K562 (cell line): Measurements from ENCODE around the gene FITM2. TPM values are rescaled to one million over a fixed set of nuclear protein-coding genes. Genes with fewer than 3 reads are reported as not detected.

Source experiments
- ATAC-seq: fragments of 200-7000 bp; cut with Tn5 transposase; 3 replicates; pipeline ENCODE4 v1.9.1; 2020; ENCODE audit warnings: moderate library complexity
- BruUV-seq: library from RNA; stranded (reverse); fragments of 400-500 nt; replicated peaks from 2 replicates; lab custom pipeline; 2021; lab: Mats Ljungman, UMichigan
- CTCF ChIA-PET: fragments of 300-600 bp; formaldehyde crosslinking; extraction: SDS; loops from one replicate; lab custom pipeline; 2021; ENCODE audit warnings: low intra/inter-chr PET ratio; lab: Yijun Ruan, JAX
- POLR2A ChIA-PET: fragments of 300-600, 350-650 bp; sonication (Branson Sonifier 250); formaldehyde crosslinking; extraction: SDS; loops from one replicate; lab custom pipeline; 2021; ENCODE audit warnings: antibody characterized with exemption, inconsistent platforms; lab: Yijun Ruan, JAX
- DNase-seq, 4 experiments: peaks; one replicate each; pipeline versions ENCODE4 v3.0.0 to v3.0.0-alpha.2; 2011 to 2018; ENCODE audit warnings: low spot score in 3 of 4, mixed read lengths in 3 of 4; ENCODE audit errors: extremely low read depth in 1 of 4
- FAIRE-seq: peaks from 2 replicates; lab custom pipeline; 2011; peaks lifted over from hg19 to GRCh38; lab: Jason Lieb, UNC
- H2AFZ ChIP-seq: 2 replicates; pipeline ENCODE4 v1.6.0; 2011; ENCODE audit warnings: low read depth, low read length, control low read depth, inconsistent platforms
- H3K27ac ChIP-seq: fragments of 200-600 bp; 3 replicates; pipeline ENCODE4 v1.8.0; 2011; ENCODE audit warnings: low read depth, mild to moderate bottlenecking, control low read depth, inconsistent platforms, low read length, moderate library complexity, mixed read lengths; ENCODE audit errors: extremely low read depth
- H3K27me3 ChIP-seq, 2 experiments: fragments of 300-600 bp in 1 of 2; 2 replicates in 1 of 2; 3 replicates in 1 of 2; pipeline versions ENCODE4 v1.6.0 to v1.8.0; 2011; ENCODE audit warnings: inconsistent platforms in 2 of 2, low read length in 2 of 2, mild to moderate bottlenecking in 1 of 2, mixed read lengths in 1 of 2, moderate library complexity in 1 of 2; ENCODE audit not compliant: control insufficient read depth in 2 of 2, insufficient read depth in 2 of 2
- H3K36me3 ChIP-seq: fragments of 300-600 bp; 3 replicates; pipeline ENCODE4 v1.8.0; 2011; ENCODE audit warnings: mild to moderate bottlenecking, low read length, inconsistent platforms; ENCODE audit not compliant: control insufficient read depth, insufficient read depth
- H3K4me1 ChIP-seq, 2 experiments: fragments of 200-600 bp in 1 of 2; replicated peaks in 1 of 2; 2 replicates in 1 of 2; 3 replicates in 1 of 2; pipeline versions ENCODE4 v1.5.1 to v1.8.0; 2011; ENCODE audit warnings: inconsistent platforms in 2 of 2, low read length in 2 of 2, mild to moderate bottlenecking in 1 of 2, mixed read lengths in 1 of 2, moderate library complexity in 1 of 2; ENCODE audit not compliant: control insufficient read depth in 2 of 2, insufficient read depth in 2 of 2
- H3K4me2 ChIP-seq: 2 replicates; pipeline ENCODE4 v1.6.1; 2011; ENCODE audit warnings: low read length, control low read depth, inconsistent platforms, mixed read lengths; ENCODE audit not compliant: insufficient read depth
- H3K4me3 ChIP-seq: fragments of 200-600 bp; sonication (generic), shearing (Covaris generic); 2 replicates; pipeline ENCODE4 v1.5.1; 2016; ENCODE audit warnings: control low read depth, inconsistent platforms
- H3K79me2 ChIP-seq: fragments of 200-600 bp; 3 replicates; pipeline ENCODE4 v1.8.0; 2011; ENCODE audit warnings: low read length, inconsistent platforms; ENCODE audit not compliant: control insufficient read depth, insufficient read depth
- H3K9ac ChIP-seq, 2 experiments: 2 replicates each; pipeline versions ENCODE4 v1.6.0 to v1.6.1; 2011; ENCODE audit warnings: low read depth in 2 of 2, low read length in 2 of 2, control low read depth in 1 of 2, inconsistent platforms in 1 of 2, mild to moderate bottlenecking in 1 of 2, mixed read lengths in 1 of 2; ENCODE audit not compliant: insufficient read depth in 1 of 2
- H3K9me1 ChIP-seq: one replicate; pipeline ENCODE4 v1.6.0; 2011; ENCODE audit warnings: inconsistent platforms, mild to moderate bottlenecking, low read length, moderate library complexity; ENCODE audit not compliant: control insufficient read depth, insufficient read depth
- H3K9me3 ChIP-seq: replicated peaks from 2 replicates; pipeline ENCODE4 v1.5.1; 2011; ENCODE audit warnings: low read depth, low read length, inconsistent platforms; ENCODE audit not compliant: control insufficient read depth, insufficient read depth
- H4K20me1 ChIP-seq: replicated peaks from 2 replicates; pipeline ENCODE4 v1.6.1; 2011; ENCODE audit warnings: low read length, inconsistent platforms, mixed read lengths; ENCODE audit not compliant: control insufficient read depth, insufficient read depth
- CREBBP ChIP-seq: IDR thresholded peaks from one replicate; pipeline ENCODE4 v1.6.1; 2012; ENCODE audit warnings: low read depth, mild to moderate bottlenecking, control low read depth, inconsistent platforms, low read length
- EGR1 ChIP-seq: fragments of 450-650 bp; conservative IDR thresholded peaks from 2 replicates; pipeline ENCODE4 v1.6.1; 2017; ENCODE audit warnings: mild to moderate bottlenecking
- HLTF ChIP-seq: fragments of 450-650 bp; IDR thresholded peaks from 2 replicates; pipeline ENCODE4 v1.6.1; 2016
- KAT8 ChIP-seq: fragments of 450-650 bp; IDR thresholded peaks from 2 replicates; pipeline ENCODE4 v1.6.1; 2016; ENCODE audit warnings: low read depth, mild to moderate bottlenecking
- KDM1A ChIP-seq, 2 experiments: fragments of 450-650 bp; IDR thresholded peaks; 2 replicates each; pipeline ENCODE4 v1.6.1; 2016; ENCODE audit warnings: mild to moderate bottlenecking in 2 of 2
- MNT ChIP-seq, 2 experiments: fragments of 450-650 bp; conservative IDR thresholded peaks; 2 replicates each; pipeline ENCODE4 v1.6.1; 2017; ENCODE audit warnings: mild to moderate bottlenecking in 2 of 2, moderate library complexity in 2 of 2
- NBN ChIP-seq: fragments of 450-650 bp; IDR thresholded peaks from 2 replicates; pipeline ENCODE4 v1.6.1; 2016; ENCODE audit warnings: low read depth, mild to moderate bottlenecking
- NCOR1 ChIP-seq: fragments of 450-650 bp; IDR thresholded peaks from 2 replicates; pipeline ENCODE4 v1.6.1; 2016; ENCODE audit warnings: mild to moderate bottlenecking, moderate library complexity
- SMARCC2 ChIP-seq: fragments of 450-650 bp; IDR thresholded peaks from 2 replicates; pipeline ENCODE4 v1.6.1; 2017; ENCODE audit warnings: antibody characterized with exemption, moderate library complexity, mild to moderate bottlenecking, low read depth
- SOX6 ChIP-seq: fragments of 450-650 bp; IDR thresholded peaks from 2 replicates; pipeline ENCODE4 v1.6.1; 2014; ENCODE audit warnings: mild to moderate bottlenecking
- ZBTB8A ChIP-seq: fragments of 450-650 bp; IDR thresholded peaks from 2 replicates; pipeline ENCODE4 v1.6.1; 2018; ENCODE audit warnings: mild to moderate bottlenecking, moderate library complexity; ENCODE audit not compliant: partially characterized antibody
- ZNF431 ChIP-seq: sonication (generic); formaldehyde crosslinking; IDR thresholded peaks from 2 replicates; pipeline ENCODE4 v1.8.0; 2022; ENCODE audit warnings: mild to moderate bottlenecking, missing genetic modification reagents
- ZNF780A ChIP-seq: fragments of 250-450 bp; sonication (Bioruptor Pico); IDR thresholded peaks from 2 replicates; pipeline ENCODE4 v1.5.0; 2021; ENCODE audit warnings: mild to moderate bottlenecking
- WGBS: fragments of 100-300 bp; shearing (Covaris generic); methylation state at CpG from one replicate; pipeline ENCODE4 v1.1.6; 2016; ENCODE audit warnings: low coverage, mixed read lengths; ENCODE audit not compliant: insufficient coverage; ENCODE audit errors: missing lambda C conversion rate; 5-methylcytosine and 5-hydroxymethylcytosine counted together
- in situ Hi-C: fragments of 300-500 bp; cut with MboI; formaldehyde crosslinking; loops from 4 replicates; pipeline ENCODE4 v1.15.0; 2018; ENCODE audit warnings: inconsistent platforms, mixed read lengths
- intact Hi-C: fragments of 100-400 bp; cut with micrococcal nuclease; formaldehyde crosslinking; loops from 2 replicates; pipeline ENCODE4 v1.14.2; 2022
- polyA plus RNA-seq, 8 experiments: library from polyadenylated mRNA; depleted of rRNA in 4 of 8; stranded (reverse) in 5 of 8; unstranded in 3 of 8; fragments of >200 nt; fragmentation: Nextera tagmentation in 2 of 8; fragmentation: Illumina TruSeq in 1 of 8; extraction: Ambion mirVana in 2 of 8; extraction: Trizol in 1 of 8; gene quantifications; 2 replicates each; pipeline versions ENCODE4 v1.2.1 to v1.2.3, GENCODE V29; 2011 to 2014; ENCODE audit warnings: inconsistent platforms in 1 of 8, missing spikeins in 1 of 8
- total RNA-seq, 7 experiments: library from RNA; depleted of rRNA in 6 of 7; stranded (reverse); fragments of >200 nt in 6 of 7; fragmentation: Illumina TruSeq in 2 of 7; extraction: Trizol in 2 of 7; gene quantifications; 2 replicates each; pipeline versions ENCODE4 v1.2.1 to v1.2.3, GENCODE V29; 2011 to 2021; ENCODE audit warnings: low replicate concordance in 1 of 7
- TF ChIP-seq, protein P1 (sequence below): sonication (generic); formaldehyde crosslinking; IDR thresholded peaks from 2 replicates; pipeline ENCODE4 v1.8.1; 2023; ENCODE audit warnings: mild to moderate bottlenecking, missing genetic modification reagents
- TF ChIP-seq, protein P2 (sequence below): sonication (generic); formaldehyde crosslinking; IDR thresholded peaks from 2 replicates; pipeline ENCODE4 v1.8.0; 2022; ENCODE audit warnings: mild to moderate bottlenecking, missing genetic modification reagents, borderline replicate concordance

The FITM2 gene
- total and polyA plus RNA-seq, 9 of the 15 experiments (the other 6 are each of a cell fraction or from before 2014, with no cell fraction given): 0.64 to 2.8 (median 1.8) TPM

DNA sequence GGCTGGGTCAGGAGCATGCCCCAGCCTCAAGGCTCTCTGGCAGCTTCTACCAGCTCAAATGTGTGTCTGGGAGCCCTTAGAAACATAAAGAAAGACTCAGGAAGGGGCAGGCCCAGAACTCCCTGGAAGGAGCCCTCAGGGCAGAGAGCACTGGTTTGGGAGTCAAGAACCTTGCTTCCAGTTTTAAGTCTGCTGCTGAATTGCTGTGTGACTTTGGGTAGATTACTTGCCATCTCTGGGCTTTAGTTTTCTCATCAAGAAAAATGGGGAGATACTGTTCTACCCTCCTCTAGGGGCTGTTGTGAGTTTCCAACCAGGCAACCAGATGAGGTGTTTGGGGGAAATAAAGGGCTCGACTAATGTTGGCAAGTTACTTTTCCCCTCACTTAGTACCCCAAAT lies 55.1 kb downstream of the FITM2 start (continued):
- TF ChIP-seq SMARCC2: no peak
- no peak for TF ChIP-seq CREBBP
- TF ChIP-seq KDM1A (IDR thresholded peaks at IDR 0.05): 0 out of 4 replicates have a peak, but pooled peaks of 1 of the 2 experiments have one; percentile 9
- TF ChIP-seq, all 486 proteins: peak for 4

- no peak overlapping the region for H3K4me2 ChIP-seq
- TF ChIP-seq SOX6 (no peak), HLTF (no peak), NCOR1 (no peak), KAT8 (no peak), NBN (no peak), ZNF431 (no peak), MNT (conservative IDR thresholded peaks at IDR 0.05) (no peak), ZNF780A (CRISPR knock-in tag) (no peak), EGR1 (no peak), ZBTB8A (no peak)
- TF ChIP-seq, protein P1, sequence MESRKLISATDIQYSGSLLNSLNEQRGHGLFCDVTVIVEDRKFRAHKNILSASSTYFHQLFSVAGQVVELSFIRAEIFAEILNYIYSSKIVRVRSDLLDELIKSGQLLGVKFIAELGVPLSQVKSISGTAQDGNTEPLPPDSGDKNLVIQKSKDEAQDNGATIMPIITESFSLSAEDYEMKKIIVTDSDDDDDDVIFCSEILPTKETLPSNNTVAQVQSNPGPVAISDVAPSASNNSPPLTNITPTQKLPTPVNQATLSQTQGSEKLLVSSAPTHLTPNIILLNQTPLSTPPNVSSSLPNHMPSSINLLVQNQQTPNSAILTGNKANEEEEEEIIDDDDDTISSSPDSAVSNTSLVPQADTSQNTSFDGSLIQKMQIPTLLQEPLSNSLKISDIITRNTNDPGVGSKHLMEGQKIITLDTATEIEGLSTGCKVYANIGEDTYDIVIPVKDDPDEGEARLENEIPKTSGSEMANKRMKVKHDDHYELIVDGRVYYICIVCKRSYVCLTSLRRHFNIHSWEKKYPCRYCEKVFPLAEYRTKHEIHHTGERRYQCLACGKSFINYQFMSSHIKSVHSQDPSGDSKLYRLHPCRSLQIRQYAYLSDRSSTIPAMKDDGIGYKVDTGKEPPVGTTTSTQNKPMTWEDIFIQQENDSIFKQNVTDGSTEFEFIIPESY (CRISPR knock-in tag): no peak
- TF ChIP-seq, protein P2, sequence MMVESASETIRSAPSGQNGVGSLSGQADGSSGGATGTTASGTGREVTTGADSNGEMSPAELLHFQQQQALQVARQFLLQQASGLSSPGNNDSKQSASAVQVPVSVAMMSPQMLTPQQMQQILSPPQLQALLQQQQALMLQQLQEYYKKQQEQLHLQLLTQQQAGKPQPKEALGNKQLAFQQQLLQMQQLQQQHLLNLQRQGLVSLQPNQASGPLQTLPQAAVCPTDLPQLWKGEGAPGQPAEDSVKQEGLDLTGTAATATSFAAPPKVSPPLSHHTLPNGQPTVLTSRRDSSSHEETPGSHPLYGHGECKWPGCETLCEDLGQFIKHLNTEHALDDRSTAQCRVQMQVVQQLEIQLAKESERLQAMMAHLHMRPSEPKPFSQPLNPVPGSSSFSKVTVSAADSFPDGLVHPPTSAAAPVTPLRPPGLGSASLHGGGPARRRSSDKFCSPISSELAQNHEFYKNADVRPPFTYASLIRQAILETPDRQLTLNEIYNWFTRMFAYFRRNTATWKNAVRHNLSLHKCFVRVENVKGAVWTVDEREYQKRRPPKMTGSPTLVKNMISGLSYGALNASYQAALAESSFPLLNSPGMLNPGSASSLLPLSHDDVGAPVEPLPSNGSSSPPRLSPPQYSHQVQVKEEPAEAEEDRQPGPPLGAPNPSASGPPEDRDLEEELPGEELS: no peak
- no peaks in the 10 kb centered on the region for H3K36me3 ChIP-seq
- ChIA-PET POLR2A (interaction anchor here (2.1 kb wide), 1 partner anchor 11 kb away, joined by 5 read pairs; no protein-coding TSS in a partner anchor), CTCF (no interaction called here)
- BruUV-seq: no TSS peak
- H3K9me1 ChIP-seq: no peaks in the 10 kb centered on the region
- no peaks in the 10 kb centered on the region for H3K79me2 ChIP-seq
- in situ Hi-C loops (no loop called here), intact Hi-C loops (no loop called here)
- H4K20me1 ChIP-seq: peaks cover 8% of the 10 kb centered on the region
- H3K4me1 ChIP-seq: no peaks in the 10 kb centered on the region; a peak in 1 of 5 replicates
- FAIRE-seq (no peak), DNase-seq (no peak), ATAC-seq (no peak)
- no peaks in the 10 kb centered on the region for H3K9me3 ChIP-seq
- no peak overlapping the region for H3K27ac ChIP-seq
- H3K4me3 ChIP-seq: no peak overlapping the region
- 3% methylated on average over 8 of the region's 8 CpGs for WGBS
- no peak overlapping the region for H2AFZ ChIP-seq
- peaks cover 0 to 6% of the 10 kb centered on the region in 2 experiments; a peak in 1 of 5 replicates for H3K27me3 ChIP-seq
- H3K9ac ChIP-seq: no peak overlapping the region
Observed at GRCh38 chr20:44254073-44254472, 56.9 kb downstream of the FITM2 start.
